Measurements from ENCODE around the gene ARHGAP9.

Gene ARHGAP9

GRCh38 chr12:57461276-57461916, 18.3 kb downstream of the ARHGAP9 start:
- TF ChIP-seq, protein P1, sequence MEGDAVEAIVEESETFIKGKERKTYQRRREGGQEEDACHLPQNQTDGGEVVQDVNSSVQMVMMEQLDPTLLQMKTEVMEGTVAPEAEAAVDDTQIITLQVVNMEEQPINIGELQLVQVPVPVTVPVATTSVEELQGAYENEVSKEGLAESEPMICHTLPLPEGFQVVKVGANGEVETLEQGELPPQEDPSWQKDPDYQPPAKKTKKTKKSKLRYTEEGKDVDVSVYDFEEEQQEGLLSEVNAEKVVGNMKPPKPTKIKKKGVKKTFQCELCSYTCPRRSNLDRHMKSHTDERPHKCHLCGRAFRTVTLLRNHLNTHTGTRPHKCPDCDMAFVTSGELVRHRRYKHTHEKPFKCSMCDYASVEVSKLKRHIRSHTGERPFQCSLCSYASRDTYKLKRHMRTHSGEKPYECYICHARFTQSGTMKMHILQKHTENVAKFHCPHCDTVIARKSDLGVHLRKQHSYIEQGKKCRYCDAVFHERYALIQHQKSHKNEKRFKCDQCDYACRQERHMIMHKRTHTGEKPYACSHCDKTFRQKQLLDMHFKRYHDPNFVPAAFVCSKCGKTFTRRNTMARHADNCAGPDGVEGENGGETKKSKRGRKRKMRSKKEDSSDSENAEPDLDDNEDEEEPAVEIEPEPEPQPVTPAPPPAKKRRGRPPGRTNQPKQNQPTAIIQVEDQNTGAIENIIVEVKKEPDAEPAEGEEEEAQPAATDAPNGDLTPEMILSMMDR (IDR thresholded peaks at IDR 0.05; ENCODE audit: control insufficient read depth, insufficient read depth, low read depth, low read length, missing control alignments) = no peak
- no peak for DNase-seq (ENCODE audit: low read depth)
- H3K4me3 ChIP-seq (ENCODE audit: control insufficient read depth, low read depth, low read length) = peak overlapping the region; percentile 79

- DNase-seq (ENCODE audit: low read depth) = no peak
- TF ChIP-seq, protein P1 (IDR thresholded peaks at IDR 0.05; ENCODE audit: control insufficient read depth, insufficient read depth, low read depth, low read length, missing control alignments) = no peak
- peak overlapping the region; percentile 79 for H3K4me3 ChIP-seq (ENCODE audit: control insufficient read depth, low read depth, low read length)
Observed at GRCh38 chr12:57460841-57461275, 18.8 kb downstream of the ARHGAP9 start.

DNA sequence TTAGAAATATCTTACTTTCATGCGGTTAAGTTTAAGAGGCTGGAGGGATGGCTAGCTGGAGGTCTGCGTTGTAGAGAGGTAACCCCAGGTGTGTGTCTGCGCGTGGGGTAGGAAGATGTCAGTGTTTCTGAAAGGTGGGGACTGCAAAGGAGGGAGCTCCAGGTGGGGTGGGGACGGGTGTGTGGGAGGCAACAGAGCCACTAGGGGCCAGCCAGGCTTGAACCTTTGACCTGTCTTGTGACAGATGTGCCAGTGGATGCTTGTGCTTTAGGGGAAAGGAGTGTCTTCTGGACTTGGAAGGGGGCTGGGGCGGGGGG, 19.2 kb downstream of the ARHGAP9 start:
- H3K4me3 ChIP-seq (ENCODE audit: control insufficient read depth, low read depth, low read length) = peak overlapping the region; percentile 79
- TF ChIP-seq, protein P1 (IDR thresholded peaks at IDR 0.05; ENCODE audit: control insufficient read depth, insufficient read depth, low read depth, low read length, missing control alignments) = no peak
- no peak for DNase-seq (ENCODE audit: low read depth)

DNA sequence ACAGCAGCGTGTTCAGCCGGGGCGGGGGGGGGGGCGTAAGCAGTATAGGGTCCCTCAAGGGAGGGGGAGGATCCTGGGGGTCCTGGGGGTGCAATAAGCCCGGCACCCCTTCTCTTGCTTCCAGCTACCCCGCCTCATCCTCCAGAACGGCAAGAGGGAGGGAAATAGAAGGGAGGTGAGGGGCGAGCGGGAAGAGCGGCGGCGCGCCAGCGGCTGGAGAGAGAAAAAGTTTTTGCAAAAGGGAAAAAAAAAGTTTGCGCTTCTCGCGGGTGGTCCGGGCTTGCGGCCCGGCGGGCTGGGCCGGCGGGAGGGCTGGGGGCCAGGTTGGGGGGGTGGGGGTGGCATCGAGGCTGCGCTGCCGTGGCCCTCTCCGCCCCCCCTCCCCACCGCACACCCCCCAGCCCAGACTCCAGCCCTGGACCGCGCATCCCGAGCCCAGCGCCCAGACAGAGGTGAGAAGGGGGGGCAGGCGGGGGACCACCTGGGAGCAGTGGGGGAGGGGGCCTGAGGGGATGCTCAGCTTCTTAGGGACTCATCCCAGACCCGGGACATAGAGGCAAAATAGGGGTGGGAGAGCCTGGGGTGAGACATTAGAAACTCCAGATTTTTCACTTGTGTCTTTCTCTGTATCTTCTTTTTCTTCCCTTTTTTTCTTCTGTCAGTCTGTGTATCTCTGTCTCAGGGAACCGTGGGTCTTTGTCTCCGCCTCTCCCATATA, 19.8 kb downstream of the ARHGAP9 start, which contains the start of gene GLI1:
TSS of gene GLI1 (plus strand) at position 36 of the 718 bp plus-strand sequence. CDS start 3,907 bp downstream, outside the sequence.
- H3K4me3 ChIP-seq (ENCODE audit: control insufficient read depth, low read depth, low read length) = peak within 1 kb of the TSS; percentile 79
- TF ChIP-seq, protein P1 (IDR thresholded peaks at IDR 0.05; ENCODE audit: control insufficient read depth, insufficient read depth, low read depth, low read length, missing control alignments) = no peak
- no peak for DNase-seq (ENCODE audit: low read depth)

- H3K4me3 ChIP-seq (ENCODE audit: control insufficient read depth, low read depth, low read length) = peak overlapping the region; percentile 79
- peak; percentile 80 for DNase-seq (ENCODE audit: low read depth)
- TF ChIP-seq, protein P1 (IDR thresholded peaks at IDR 0.05; ENCODE audit: control insufficient read depth, insufficient read depth, low read depth, low read length, missing control alignments) = peak; percentile 94
Observed at GRCh38 chr12:57459055-57459749, 20.5 kb downstream of the ARHGAP9 start.

- H3K4me3 ChIP-seq (ENCODE audit: control insufficient read depth, low read depth, low read length) = peak overlapping the region; percentile 79
- TF ChIP-seq, protein P1 (IDR thresholded peaks at IDR 0.05; ENCODE audit: control insufficient read depth, insufficient read depth, low read depth, low read length, missing control alignments) = no peak
- no peak for DNase-seq (ENCODE audit: low read depth)
Observed at GRCh38 chr12:57458665-57459054, 21.0 kb downstream of the ARHGAP9 start.
